NT2/D1 (cell line): Measurements from ENCODE around the gene SPATA6.

Experiments
- DNase-seq: peaks from one replicate; pipeline ENCODE4 v3.0.0-alpha.2; 2011; ENCODE audit warnings: low read depth, low spot score
- H3K27me3 ChIP-seq: 2 replicates; pipeline ENCODE4 v1.6.0; 2011; ENCODE audit warnings: mild to moderate bottlenecking; ENCODE audit not compliant: insufficient read length, insufficient read depth
- H3K36me3 ChIP-seq: 2 replicates; pipeline ENCODE4 v1.6.1; 2011; ENCODE audit warnings: mild to moderate bottlenecking, low read length, mixed read lengths; ENCODE audit not compliant: insufficient read depth, insufficient read length
- H3K4me1 ChIP-seq: 2 replicates; pipeline ENCODE4 v1.5.1; 2011; ENCODE audit not compliant: insufficient read depth, insufficient read length
- H3K4me3 ChIP-seq: 2 replicates; pipeline ENCODE4 v1.5.1; 2011; ENCODE audit warnings: low read depth; ENCODE audit not compliant: insufficient read length
- H3K9ac ChIP-seq: 2 replicates; pipeline ENCODE4 v1.6.0; 2011; ENCODE audit warnings: low read depth; ENCODE audit not compliant: insufficient read length
- H3K9me3 ChIP-seq: 2 replicates; pipeline ENCODE4 v1.5.1; 2011; ENCODE audit warnings: mild to moderate bottlenecking, low read length; ENCODE audit not compliant: insufficient read depth
- SUZ12 ChIP-seq: IDR thresholded peaks from 2 replicates; pipeline ENCODE4 v1.6.1; 2011; ENCODE audit not compliant: insufficient read length, insufficient read depth; ENCODE audit errors: extremely low read depth
- YY1 ChIP-seq: IDR thresholded peaks from 2 replicates; pipeline ENCODE4 v1.6.1; 2011; ENCODE audit not compliant: insufficient read length, insufficient read depth
- ZNF274 ChIP-seq: IDR thresholded peaks from 2 replicates; pipeline ENCODE4 v1.6.1; 2011; ENCODE audit warnings: mild to moderate bottlenecking, low read depth, low read length

The SPATA6 gene

DNA sequence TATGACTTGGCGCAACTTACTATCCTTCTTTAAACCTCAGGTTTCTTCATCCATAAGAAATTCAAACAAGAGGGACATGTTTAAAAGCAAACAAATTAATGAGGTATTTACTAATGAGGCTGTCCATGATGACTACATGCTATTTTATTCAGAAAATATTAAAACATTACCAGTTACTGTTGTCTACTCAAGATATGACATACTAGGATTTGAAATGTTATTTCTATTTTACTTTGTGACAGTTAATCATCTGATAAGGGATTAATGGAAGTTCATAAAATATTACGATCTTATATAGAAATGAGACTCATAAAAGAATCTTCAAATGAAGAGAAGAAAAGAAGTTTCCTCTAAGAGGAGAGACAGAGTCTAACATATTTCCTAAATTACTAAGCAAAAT is 80.1 kb downstream of the SPATA6 start:
- no peaks in the 10 kb centered on the region for H3K9me3 ChIP-seq
- no peaks in the 10 kb centered on the region for H3K4me1 ChIP-seq
- no peak for DNase-seq
- H3K36me3 ChIP-seq, result no peaks in the 10 kb centered on the region
- TF ChIP-seq ZNF274 (no peak), SUZ12 (no peak), YY1 (no peak)
- no peak overlapping the region for H3K9ac ChIP-seq
- H3K4me3 ChIP-seq, result no peak overlapping the region
- no peaks in the 10 kb centered on the region for H3K27me3 ChIP-seq

- TF ChIP-seq ZNF274 (no peak), SUZ12 (no peak), YY1 (no peak)
- no peaks in the 10 kb centered on the region for H3K36me3 ChIP-seq
- H3K4me1 ChIP-seq, result no peaks in the 10 kb centered on the region
- H3K4me3 ChIP-seq, result no peak overlapping the region
- H3K27me3 ChIP-seq, result no peaks in the 10 kb centered on the region
- DNase-seq, result no peak
- no peak overlapping the region for H3K9ac ChIP-seq
- H3K9me3 ChIP-seq, result no peaks in the 10 kb centered on the region
Measured at GRCh38 chr1:48387409-48387808, 84.6 kb downstream of the SPATA6 start.

DNA sequence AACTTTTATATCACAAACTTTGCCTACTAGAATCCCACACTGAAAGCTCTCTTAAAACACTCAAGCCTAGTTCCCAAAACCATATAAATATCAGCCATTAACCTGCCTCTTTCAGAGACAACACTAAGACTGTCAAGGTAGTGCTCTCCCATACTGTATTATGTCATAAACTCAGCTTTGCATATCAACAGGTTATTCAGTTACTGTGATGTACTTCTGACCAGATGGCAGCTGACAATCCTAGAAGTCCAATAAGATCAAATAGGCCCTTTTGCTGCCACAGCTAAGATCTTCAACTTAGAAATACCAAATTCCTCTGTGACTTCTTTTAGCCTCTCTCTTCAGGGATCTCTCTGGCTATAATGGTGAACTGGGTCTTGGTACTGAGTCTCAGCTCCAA is 97.2 kb downstream of the SPATA6 start:
- DNase-seq, result no peak
- Histone ChIP-seq H3K36me3 (no peaks in the 10 kb centered on the region), H3K4me3 (no peak overlapping the region), H3K4me1 (no peaks in the 10 kb centered on the region), H3K27me3 (no peaks in the 10 kb centered on the region), H3K9ac (no peak overlapping the region), H3K9me3 (peaks cover 48% of the 10 kb centered on the region)
- TF ChIP-seq SUZ12 (no peak), YY1 (no peak), ZNF274 (no peak)

DNA sequence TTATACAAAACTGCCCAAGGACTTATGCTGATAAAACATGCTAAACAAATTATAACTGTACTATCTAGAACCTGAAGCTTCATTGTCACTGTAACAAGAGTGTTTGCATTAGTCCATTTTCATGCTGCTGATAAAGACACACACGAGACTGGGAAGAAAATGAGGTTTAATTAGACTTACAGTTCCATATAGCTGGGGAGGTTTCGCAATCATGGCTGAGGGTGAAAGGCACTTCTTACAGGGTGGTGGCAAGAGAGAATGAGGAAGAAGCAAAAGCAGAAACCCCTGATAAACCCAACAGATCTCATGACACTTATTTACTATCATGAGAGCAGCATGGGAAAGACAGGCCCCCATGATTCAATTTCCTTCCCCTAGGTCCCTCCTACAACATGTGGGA is 100.4 kb downstream of the SPATA6 start:
- Histone ChIP-seq H3K4me1 (no peaks in the 10 kb centered on the region), H3K4me3 (no peak overlapping the region), H3K9ac (no peak overlapping the region), H3K36me3 (no peaks in the 10 kb centered on the region), H3K9me3 (peaks cover 49% of the 10 kb centered on the region), H3K27me3 (no peaks in the 10 kb centered on the region)
- TF ChIP-seq ZNF274 (no peak), YY1 (no peak), SUZ12 (no peak)
- DNase-seq, result no peak

DNA sequence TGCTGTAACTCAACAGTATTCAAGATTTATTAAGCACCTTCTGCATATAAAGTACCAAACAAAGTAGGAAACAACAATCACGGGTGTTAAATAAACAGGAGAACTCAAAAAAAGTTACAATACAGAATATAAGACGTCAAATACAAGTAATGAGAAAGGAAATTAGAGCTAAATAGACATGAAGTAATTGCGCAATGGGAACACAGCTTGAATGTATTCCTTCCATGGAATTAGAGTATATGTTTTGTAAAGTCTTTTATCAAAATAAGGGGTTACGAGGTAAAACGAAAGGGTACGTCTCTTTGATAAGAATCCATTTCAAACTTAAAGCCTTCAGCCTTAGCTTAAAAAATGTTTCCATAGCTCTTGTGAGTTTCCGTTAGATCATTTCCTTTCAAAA is 109.1 kb downstream of the SPATA6 start:
- no peak overlapping the region for H3K9ac ChIP-seq
- TF ChIP-seq YY1 (no peak), ZNF274 (no peak), SUZ12 (no peak)
- no peaks in the 10 kb centered on the region for H3K27me3 ChIP-seq
- DNase-seq, result no peak
- no peaks in the 10 kb centered on the region for H3K36me3 ChIP-seq
- H3K9me3 ChIP-seq, result no peaks in the 10 kb centered on the region
- H3K4me3 ChIP-seq, result no peak overlapping the region
- no peaks in the 10 kb centered on the region for H3K4me1 ChIP-seq

- TF ChIP-seq YY1, result no peak
- TF ChIP-seq ZNF274, result no peak
- TF ChIP-seq SUZ12, result no peak
Measured at GRCh38 chr1:48356901-48357300, 115.1 kb downstream of the SPATA6 start.

GRCh38 chr1:48344373-48344772 is 127.6 kb downstream of the SPATA6 start:
- no peak for DNase-seq
- Histone ChIP-seq H3K4me1 (no peaks in the 10 kb centered on the region), H3K4me3 (no peak overlapping the region), H3K9ac (no peak overlapping the region), H3K27me3 (no peaks in the 10 kb centered on the region), H3K9me3 (no peaks in the 10 kb centered on the region), H3K36me3 (no peaks in the 10 kb centered on the region)
- no peak for TF ChIP-seq ZNF274
- TF ChIP-seq YY1, result no peak
- TF ChIP-seq SUZ12, result no peak

More at GRCh38 chr1:48356901-48357300, 115.1 kb downstream of the SPATA6 start:
- no peak overlapping the region for H3K9ac ChIP-seq
- no peaks in the 10 kb centered on the region for H3K4me1 ChIP-seq
- H3K9me3 ChIP-seq, result no peaks in the 10 kb centered on the region
- no peak for DNase-seq
- no peaks in the 10 kb centered on the region for H3K36me3 ChIP-seq
- H3K27me3 ChIP-seq, result no peaks in the 10 kb centered on the region
- H3K4me3 ChIP-seq, result no peak overlapping the region
